Stimulated activated CD8-positive, alpha-beta memory T cell treated with anti-CD3 and anti-CD28 coated beads, Interleukin-7, amount 100 ng/mL, for 1 hour (primary cell): ENCODE data around the gene RASA4.
"Not testable (repeated sequence)": the region's sequence is repeated elsewhere in the genome, so short reads cannot be mapped to it uniquely, and the experiment has no call there.

Experiments
- DNase-seq, 2 donors: peaks; one replicate each; pipeline ENCODE4 v3.0.0-alpha.2; 2020; ENCODE audit warnings: low read depth in 2 of 2

Gene RASA4

DNA sequence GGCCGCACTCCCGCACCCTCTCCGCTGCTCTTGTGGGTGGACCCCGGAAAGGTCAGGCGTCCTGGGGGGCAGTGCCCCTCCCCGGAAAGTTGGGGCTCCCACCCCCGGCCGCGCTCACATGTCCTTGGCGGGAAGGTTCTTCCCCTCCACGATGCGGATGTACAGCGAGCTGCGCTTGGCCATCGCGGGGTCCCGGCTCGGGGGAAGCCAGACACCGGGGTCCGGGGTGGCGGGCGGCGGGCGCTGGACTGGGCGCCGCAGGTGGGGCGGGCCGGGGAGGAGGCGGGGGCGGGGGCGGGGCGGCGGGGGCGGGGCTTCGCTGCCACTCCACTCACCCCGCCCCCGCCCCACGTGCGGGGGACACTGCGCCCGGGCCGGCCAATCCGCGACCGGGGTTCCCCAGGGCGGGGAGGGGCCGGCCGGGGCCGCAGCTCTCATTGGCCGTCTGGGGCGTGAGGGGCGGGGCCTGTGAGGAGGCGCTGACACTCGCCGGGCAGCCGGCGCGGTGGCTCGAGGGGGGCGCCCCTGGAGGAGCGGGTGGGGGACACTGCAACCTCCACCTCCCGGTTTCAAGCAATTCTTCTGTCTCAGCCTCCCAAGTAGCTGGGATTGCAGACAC lies at the start of gene RASA4:
RASA4 (minus strand) TSS at position 250 of the 619 bp plus-strand sequence; CDS start at position 183, 67 bp downstream.
- not testable (repeated sequence) for DNase-seq

DNA sequence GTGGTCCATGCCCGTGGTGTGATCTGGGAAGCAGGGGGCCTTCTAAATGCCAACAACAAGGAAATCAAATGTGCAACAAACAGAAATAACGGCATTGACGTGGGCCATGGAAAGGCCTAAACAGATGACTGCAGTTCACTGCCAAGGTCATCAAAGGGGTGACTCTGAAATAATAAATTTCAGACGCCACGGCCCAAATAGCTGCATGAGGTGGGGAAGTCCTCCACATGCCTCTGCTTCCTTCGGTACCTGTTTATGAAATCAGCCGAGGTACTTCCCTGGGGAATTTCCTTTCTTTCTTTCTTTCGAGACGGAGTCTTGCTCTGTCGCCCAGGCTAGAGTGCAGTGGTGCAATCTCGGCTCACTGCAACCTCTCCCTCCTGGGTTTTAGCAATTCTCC lies 48.2 kb upstream of the RASA4 start:
- not testable (repeated sequence) for DNase-seq

DNA sequence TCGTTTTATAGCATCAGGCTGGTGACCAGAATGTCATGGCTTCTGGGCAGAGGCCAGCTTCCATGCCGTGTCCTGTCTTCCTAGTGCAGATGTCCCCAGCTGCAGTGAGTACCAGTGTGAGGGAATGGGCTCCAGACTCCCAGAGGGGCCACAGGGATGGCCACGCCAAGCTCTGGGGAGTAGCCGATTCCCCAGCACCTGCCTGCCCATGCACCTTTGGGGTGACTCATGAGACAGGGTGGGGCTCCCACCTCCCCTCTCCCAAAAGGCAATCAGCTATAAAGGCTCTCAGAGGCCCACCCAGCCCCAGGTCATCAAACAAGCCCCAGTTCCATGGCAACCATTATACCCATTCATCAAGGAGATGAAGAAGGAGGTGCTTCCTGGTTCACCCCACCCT lies 33.4 kb upstream of the RASA4 start, which contains the start of gene SPDYE2B:
SPDYE2B (plus strand) TSS at position 396 of the 400 bp plus-strand sequence. CDS start 2,030 bp downstream, outside the sequence.
- DNase-seq: not testable (repeated sequence)

DNA sequence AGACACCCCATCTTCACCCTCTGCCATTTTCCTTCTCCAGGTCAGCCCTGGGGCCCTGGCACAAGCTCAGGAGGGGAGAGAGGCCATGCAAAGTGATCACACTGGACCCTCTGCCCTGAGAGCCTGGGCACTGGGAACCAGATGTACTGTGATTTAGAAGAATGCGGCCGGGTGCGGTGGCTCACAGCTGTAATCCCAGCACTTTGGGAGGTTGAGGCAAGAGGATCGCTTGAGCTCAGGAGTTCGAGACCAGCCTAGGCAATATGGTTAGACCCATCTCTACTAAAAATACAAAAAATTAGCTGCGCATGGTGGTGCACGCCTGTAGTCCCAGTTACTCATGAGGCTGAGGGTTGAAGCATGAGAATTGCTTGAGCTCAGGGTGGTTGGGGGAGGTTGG lies 31.3 kb upstream of the RASA4 start:
- DNase-seq: not testable (repeated sequence)

DNA sequence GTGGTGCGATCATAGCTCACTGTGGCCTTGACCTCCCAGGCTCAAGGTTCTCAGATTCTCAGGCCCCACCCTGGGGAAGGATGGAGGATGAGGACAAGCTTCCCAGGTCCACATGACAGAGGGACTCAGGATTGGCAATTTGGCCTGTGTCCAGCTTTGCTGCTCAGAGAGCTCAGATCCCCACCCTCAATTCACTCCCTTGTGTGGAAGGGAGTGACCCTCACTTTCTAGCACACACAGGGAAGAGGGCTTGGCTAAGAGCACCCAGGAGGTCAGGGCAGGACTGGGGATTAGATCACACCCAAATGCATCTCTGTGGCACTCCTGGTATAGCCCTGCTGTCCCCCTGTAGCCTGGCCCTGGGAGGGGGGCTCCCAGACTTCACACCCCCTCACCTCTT lies 26.8 kb upstream of the RASA4 start:
- DNase-seq: not testable (repeated sequence)

DNA sequence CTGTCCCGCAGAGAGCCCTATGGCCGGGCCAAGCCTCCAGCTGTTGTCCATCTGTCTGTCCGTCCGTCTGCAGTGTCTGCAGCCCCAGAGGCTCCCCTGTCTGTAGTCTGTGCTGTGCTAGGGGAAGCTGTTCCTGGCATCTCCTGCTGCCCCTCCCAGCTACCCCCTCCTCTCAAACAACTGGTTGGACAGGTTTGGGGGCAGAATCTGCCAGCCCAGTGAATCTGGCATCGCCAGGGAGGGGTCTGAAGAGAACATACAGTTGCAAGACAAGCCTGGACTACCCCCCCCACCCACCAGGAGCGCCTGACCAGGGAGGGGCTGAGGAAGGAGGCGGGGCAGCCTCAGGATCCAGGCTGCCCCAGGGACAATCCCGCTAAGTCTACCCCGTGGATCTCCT lies 26.1 kb upstream of the RASA4 start, which contains the start of gene UPK3BL1:
UPK3BL1 (minus strand) TSS at position 101 of the 400 bp plus-strand sequence; CDS start at position 51, 50 bp downstream.
- DNase-seq: not testable (repeated sequence)

DNA sequence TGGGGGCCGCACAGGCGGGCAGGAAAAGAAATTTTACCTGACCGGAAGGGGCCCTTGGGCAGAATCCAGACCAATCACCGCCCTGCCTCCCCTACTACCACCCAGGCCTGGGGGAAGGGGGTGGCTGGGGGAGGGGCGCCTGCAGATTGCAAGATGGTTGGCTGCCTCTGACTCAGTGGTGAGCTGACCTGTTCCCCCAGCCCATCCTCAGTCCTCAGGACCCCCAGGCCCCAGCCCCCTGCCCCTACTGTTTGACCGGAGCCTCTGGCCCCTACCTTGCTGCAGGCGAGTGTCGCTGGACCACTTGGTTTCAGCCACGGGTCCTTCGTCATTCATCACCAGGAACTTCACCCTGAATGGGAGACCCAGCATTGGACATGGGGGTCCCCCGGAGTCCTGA lies 22.3 kb upstream of the RASA4 start:
- DNase-seq: not testable (repeated sequence)

DNA sequence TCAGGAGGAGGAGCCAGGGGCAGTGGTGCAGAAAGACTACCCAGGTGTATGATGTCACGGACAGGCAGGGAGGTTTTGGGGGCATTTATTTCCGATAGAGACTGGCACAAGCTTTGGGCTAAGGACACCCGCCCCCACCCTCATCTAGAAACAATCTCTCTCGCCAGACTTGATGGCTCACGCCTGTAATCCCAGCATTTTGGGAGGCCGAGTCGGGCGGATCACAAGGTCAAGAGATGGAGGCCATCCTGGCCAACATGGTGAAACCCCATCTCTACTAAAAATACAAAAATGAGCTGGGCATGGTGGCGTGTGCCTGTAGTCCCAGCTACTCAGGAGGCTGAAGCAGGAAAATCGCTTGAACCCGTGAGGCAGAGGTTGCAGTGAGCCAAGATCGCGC lies 20.4 kb upstream of the RASA4 start:
- DNase-seq: not testable (repeated sequence)

DNA sequence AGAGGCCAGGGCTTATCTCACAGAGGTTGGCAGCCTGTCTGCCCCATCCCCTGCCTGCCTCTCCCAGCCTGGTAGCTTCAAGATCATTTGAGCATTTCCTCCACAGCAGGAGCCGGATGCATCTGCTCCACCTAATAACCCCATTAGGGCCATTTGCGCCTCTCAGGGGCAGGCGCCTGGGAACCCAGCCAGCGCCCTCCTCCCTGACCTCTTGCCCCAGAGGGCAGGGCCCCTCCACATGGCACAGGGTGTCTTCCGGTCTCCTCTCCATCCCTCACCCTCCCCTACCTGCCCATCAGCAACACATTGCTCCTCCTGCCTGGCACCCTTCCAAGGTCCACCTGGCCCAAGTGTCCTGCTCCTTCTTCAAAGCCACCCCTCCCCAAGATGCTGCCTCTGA lies 18.8 kb upstream of the RASA4 start:
- not testable (repeated sequence) for DNase-seq

DNA sequence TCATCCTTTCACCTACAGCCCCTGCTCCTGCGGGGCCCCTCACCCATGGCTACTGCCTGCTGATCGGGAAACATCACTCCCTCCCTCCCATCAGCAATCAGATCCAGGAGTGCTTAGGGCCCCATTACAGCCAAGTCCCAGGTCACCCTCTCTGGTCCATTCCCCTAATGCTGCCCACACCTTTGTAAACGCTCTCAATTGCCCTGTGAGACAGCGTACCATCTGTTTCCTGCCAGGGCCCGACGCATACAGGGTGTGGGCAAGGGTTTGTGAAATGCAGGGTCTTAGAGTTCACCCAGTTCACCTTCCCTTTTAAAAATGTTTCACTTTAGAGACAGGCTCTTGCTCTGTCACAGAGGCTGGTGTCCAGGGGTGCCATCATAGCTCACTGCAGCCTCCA lies 17.7 kb upstream of the RASA4 start:
- DNase-seq: not testable (repeated sequence)

DNA sequence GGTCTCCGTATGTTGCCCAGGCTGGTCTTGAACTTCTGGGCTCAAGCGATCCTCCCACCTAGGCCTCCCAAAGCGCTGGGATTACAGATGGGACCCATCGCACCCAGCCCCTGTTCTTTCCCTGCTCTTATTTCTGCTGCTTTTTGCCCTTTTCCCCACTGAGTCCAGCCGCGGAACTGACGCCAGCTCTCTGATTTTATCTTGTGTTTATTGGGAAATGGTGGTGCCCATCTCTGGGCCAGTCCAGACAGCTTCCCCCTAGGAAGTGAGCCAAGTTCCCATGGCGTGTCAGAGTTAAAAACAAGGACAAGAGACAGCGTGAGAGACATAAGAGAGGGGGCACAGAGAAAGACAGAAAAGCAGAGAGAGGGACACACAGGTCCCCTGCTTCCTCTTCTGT lies 14.1 kb upstream of the RASA4 start:
- DNase-seq: not testable (repeated sequence)

DNA sequence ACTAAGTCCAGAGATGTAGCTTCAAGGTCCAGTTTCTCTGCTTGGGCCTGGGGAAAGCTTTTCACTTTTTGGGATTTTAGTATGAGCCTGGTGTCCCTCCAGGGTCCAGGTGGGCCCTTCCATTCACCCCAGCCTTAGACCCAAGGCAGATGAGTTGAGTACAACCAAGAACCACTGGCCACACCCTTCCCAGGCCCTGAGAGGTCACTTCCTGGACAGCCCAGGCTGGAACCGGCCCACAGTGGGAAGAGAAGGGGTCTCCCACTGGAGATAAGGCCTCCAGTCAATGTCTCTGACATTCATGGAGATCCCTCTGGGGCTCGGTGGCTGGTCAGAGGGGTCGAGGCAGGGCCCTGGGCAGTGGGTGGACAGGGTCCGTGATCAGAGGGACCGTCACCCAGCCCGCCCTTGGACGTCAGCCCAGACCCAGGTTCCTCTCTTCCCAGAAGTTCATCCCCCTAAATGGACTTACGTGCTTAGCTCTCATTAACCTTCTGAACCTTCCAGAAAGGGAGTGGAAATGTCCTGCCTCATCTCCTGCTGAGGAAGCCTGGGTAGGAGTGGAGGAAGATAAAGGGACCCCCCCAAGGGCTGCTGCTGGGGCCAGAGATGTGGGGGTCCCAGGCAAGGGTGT lies 10.8 kb upstream of the RASA4 start:
- DNase-seq: not testable (repeated sequence)

DNA sequence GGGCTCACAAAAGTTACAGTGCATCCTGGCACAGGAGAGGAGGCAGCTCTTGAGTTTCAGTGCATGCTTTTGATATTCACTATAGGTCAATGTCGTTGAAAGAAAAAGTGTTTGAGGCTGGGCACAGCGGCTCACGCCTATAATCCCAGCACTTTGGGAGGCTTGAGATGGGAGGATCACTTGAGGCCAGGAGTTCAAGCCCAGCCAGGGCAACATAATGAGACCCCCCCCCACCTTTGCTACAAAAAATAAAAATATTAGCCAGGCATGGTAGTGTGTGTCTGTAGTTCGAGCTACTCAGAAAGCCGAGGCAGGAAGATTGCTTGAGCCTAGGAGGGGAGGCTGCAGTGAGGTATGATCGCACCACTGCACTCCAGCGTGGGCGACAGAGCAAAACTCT lies 1.6 kb upstream of the RASA4 start:
- DNase-seq: not testable (repeated sequence)

DNA sequence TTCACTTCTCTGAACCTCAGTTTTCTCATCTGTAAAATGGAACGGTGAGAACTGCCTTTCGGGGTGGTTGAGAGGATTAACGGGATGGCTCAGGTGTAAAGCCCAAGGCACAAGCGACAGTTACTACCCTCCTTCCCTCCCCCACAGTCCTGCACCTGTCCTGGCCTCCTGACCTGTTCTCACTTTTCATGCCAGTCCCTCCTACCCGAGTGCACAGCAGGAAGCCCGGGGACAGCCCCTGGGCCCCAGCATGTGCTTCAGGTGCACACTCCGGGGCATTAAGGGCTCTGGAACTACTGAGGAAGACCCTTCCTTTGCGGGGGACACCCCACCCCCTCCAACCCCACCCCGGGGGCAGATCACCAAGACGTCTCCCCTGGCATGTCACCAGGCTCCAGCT lies 626 bp downstream of the RASA4 start:
- not testable (repeated sequence) for DNase-seq

DNA sequence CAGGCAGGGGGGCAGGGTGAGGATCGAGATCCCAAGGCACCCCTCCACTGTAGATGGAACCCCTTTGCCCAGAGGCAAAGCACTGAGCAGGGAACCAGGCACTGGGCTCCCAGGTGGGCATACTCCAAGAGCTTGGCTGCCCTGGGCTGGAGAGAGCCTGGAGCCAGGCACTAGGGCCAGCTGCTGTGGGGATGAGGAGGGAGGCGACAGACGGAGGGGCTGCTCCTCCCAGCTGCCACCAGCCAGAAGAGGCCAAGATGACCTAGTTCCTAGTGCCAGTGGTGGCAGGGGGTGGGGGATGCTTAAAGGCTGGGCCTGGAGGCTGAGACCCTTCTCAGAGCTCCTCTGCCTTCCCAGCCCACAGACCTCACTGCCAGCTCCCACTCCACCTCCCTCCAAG lies 1.7 kb downstream of the RASA4 start:
- DNase-seq: not testable (repeated sequence)

DNA sequence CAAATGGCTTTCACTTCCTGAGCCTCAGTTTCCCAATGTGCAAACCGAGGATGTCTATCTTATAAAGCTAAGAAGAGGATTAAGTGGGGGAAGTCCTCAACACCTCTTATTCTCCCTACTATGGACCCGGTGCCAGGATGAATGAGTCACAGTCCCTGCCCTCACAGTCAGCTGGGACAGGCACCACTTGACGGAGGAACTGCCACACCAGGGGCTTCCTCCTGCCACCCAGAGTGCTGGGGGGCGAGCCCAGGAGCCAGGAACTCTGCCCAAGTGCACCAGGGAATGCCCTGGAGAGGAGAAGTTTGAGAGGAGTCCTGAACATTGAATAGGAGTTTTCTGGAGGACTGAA lies 2.2 kb downstream of the RASA4 start:
- DNase-seq: not testable (repeated sequence)

DNA sequence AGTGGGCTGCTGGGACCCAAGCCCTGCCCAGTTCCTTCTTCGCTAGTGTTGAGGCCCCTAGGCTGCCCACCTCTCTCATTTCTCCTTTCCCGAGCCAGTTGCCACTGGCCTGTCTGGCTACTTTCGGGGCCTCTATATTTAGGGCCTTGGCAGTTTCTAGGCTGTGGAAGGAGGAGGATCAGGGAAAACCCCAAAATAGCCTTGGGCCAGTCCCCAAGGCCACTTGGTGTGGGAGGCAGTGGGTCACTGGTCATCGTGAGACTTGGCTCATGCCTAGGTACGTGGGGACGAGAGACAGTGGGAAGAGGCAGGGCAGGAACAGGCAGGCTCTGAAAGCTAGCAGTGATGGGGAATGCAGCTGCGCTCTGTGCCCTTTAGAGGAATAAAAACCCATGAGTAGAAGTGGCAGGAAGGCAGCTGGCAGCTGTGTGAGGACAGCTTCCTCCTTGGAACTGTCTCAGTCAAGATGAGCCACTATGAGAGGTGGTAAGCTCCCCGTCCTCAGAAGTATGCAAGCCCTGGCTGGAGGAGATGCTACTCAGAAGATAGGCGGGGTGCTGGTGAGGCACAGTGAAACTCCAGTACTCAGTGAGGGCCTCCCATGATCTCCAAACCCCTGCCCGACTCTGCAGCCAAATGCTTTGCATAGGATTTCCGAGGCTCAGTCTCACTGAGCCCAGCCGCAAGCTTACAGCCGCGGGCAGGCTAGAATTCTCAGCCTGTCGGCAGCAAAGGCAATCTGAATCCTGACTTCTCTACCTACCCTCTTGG lies 2.8 kb downstream of the RASA4 start:
- not testable (repeated sequence) for DNase-seq

DNA sequence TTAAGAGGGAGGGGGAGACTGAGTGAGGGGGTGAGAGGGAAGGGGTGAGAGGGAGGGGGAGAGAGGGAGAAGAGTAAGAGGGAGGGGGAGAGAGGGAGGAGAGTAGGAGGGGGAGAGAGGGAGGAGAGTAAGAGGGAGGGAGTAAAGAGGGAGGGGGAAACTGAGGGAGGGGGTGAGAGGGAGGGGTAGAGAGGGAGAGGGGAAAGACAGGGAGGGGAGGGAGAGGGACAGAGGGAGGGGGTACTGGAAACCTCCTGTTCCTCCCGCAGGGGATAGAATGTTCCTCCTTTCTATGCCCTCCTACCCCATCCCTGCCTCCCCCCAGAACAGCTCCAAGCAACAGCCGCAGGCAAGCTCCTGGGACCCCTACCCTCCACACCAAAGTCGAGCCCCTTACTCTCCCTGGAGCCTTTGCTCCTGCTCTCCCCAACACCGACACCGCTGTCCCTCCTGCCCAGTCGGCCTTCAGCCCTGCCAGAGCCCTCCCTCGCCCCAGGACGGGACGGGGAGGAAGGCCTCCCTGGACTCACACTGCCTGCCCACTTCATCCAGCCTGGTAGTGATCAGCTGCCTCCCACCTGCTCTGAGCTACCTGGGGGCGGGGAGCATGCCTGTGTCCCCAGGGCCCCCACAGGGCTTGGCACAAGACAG lies 4.8 kb downstream of the RASA4 start:
- DNase-seq: not testable (repeated sequence)

DNA sequence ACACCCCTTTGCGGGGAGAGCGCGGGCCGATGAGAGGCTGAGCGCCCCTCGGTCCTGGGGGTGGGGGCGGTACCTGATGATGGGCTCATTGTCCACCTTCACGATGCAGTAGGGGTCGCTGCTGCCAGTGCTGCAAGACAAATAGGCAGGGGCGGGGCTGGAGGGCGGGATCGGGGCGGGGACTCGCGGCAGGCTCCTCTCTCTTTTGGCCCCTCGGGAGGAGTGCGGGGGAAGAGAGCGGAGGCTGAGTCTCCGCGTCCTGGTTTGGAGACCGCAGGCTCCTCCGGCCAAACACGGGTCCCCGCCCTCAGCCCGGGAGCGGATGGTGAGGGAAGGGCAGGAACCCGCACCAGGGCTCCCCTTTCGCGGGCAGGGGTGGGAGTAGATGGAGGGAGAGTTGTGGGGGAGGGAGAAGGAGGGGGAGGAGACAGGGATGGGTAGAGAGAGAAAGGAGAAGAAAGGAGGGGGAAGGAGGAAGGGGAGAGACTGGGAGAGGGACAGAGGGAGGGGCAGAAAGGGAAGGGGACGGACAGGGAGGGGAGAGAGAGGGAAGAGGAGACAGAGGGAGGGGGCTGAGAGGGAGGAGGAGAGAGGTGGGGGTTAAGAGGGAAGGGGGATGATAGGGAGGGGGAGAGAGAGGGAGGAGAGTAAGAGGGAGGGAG lies 5.4 kb downstream of the RASA4 start:
- DNase-seq: not testable (repeated sequence)

DNA sequence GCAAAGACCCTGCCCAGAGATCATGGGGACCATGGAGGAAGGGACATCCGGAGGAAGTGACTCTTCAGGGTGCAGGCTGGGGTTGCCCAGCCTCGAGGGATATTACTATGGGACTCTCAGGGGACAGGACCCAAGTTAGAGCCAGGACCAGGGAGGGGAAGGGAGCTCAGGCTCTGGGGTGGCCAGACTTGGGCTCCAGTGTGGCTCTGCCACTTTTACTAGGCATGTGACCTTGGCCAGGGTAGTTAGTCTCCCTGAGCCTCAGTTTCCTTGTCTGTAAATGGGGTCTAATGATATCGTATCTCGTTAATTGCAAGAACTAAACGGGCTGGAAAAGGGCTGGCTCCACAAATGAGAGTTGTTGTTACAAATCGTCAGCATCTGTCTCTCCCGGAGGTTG lies 6.1 kb downstream of the RASA4 start:
- not testable (repeated sequence) for DNase-seq

DNA sequence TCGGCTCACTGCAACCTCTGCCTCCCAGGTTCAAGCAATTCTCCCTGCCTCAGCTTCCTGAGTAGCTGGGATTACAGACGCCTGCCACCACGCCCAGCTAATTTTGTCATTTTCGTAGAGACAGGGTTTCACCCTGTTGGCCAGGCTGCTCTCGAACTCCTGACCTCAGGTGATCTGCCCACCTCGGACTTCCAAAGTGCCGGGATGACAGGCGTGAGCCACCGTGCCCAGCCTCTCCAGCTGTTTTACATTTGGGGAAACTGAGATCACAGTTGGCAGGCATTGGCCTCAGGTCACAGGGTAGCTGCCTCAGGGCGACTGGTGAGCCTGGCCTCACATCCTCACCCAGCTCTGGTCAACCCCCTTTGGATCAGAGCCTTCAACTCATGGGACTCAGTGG lies 6.8 kb downstream of the RASA4 start:
- DNase-seq: not testable (repeated sequence)
